GM23248 (cell line): Measurements from ENCODE around the gene SYPL1. TPM values are rescaled to one million over a fixed set of nuclear protein-coding genes. Genes with fewer than 3 reads are reported as not detected.

ENCODE experiments used
- DNase-seq: peaks from one replicate; pipeline ENCODE4 v3.0.0-alpha.2; 2015
- H2AFZ ChIP-seq: fragments of 200-600 bp; sonication (generic); 2 replicates; pipeline ENCODE4 v1.6.1; 2016; ENCODE audit warnings: antibody characterized with exemption
- H3F3A ChIP-seq: fragments of 200-600 bp; sonication (generic); 2 replicates; pipeline ENCODE4 v1.6.1; 2016; ENCODE audit warnings: mild to moderate bottlenecking, antibody characterized with exemption, mixed run types; ENCODE audit not compliant: insufficient read depth
- H3K27ac ChIP-seq: fragments of 200-600 bp; sonication (generic); 2 replicates; pipeline ENCODE4 v1.5.1; 2016; ENCODE audit warnings: mild to moderate bottlenecking
- H3K27me3 ChIP-seq: fragments of 200-600 bp; sonication (generic); replicated peaks from 2 replicates; pipeline ENCODE4 v1.6.1; 2016; ENCODE audit warnings: mild to moderate bottlenecking; ENCODE audit not compliant: insufficient read depth
- H3K36me3 ChIP-seq: fragments of 200-600 bp; sonication (generic); 2 replicates; pipeline ENCODE4 v1.6.1; 2016; ENCODE audit warnings: low read depth, mild to moderate bottlenecking
- H3K4me1 ChIP-seq: fragments of 200-600 bp; sonication (generic); 2 replicates; pipeline ENCODE4 v1.6.1; 2016; ENCODE audit warnings: mild to moderate bottlenecking; ENCODE audit not compliant: insufficient read depth
- H3K4me2 ChIP-seq: fragments of 200-600 bp; sonication (generic); one replicate; pipeline ENCODE4 v1.6.1; 2016; ENCODE audit warnings: mild to moderate bottlenecking; ENCODE audit not compliant: unreplicated experiment
- H3K4me3 ChIP-seq: fragments of 200-600 bp; sonication (generic); 2 replicates; pipeline ENCODE4 v1.5.1; 2016; ENCODE audit warnings: mild to moderate bottlenecking
- H3K79me2 ChIP-seq: fragments of 200-600 bp; sonication (generic); 2 replicates; pipeline ENCODE4 v1.6.1; 2016; ENCODE audit warnings: mild to moderate bottlenecking; ENCODE audit not compliant: insufficient read depth
- H3K9ac ChIP-seq: fragments of 200-600 bp; sonication (generic); 2 replicates; pipeline ENCODE4 v1.6.1; 2016; ENCODE audit warnings: mild to moderate bottlenecking
- H3K9me2 ChIP-seq: fragments of 200-600 bp; sonication (generic); 2 replicates; pipeline ENCODE4 v1.6.1; 2016; ENCODE audit warnings: mixed run types, mild to moderate bottlenecking, moderate library complexity; ENCODE audit not compliant: insufficient read depth
- H3K9me3 ChIP-seq: fragments of 200-600 bp; sonication (generic); one replicate; pipeline ENCODE4 v1.6.1; 2017; ENCODE audit warnings: low read depth
- H4K20me1 ChIP-seq: fragments of 200-600 bp; sonication (generic); 2 replicates; pipeline ENCODE4 v1.6.0; 2016; ENCODE audit not compliant: insufficient read depth
- EZH2 ChIP-seq: fragments of 200-600 bp; sonication (generic); IDR thresholded peaks from 2 replicates; pipeline ENCODE4 v1.6.1; 2018; ENCODE audit warnings: antibody characterized with exemption, mild to moderate bottlenecking; ENCODE audit not compliant: insufficient read depth, poor library complexity, severe bottlenecking
- EZH2phosphoT487 ChIP-seq: fragments of 200-600 bp; sonication (generic); IDR thresholded peaks from 2 replicates; pipeline ENCODE4 v1.6.1; 2018; ENCODE audit warnings: antibody characterized with exemption, moderate library complexity, mild to moderate bottlenecking, low read depth; ENCODE audit not compliant: insufficient read depth
- WGBS, 2 experiments: methylation state at CpG; one replicate each; pipeline ENCODE4 v1.1.6; 2015 to 2017; ENCODE audit warnings: low lambda C conversion rate in 2 of 2, low coverage in 1 of 2; ENCODE audit errors: missing lambda C conversion rate in 2 of 2; 5-methylcytosine and 5-hydroxymethylcytosine counted together
- in situ Hi-C: fragments of 300-500 bp; cut with MboI; formaldehyde crosslinking; loops from 2 replicates; pipeline ENCODE4 v1.15.0; 2020
- polyA plus RNA-seq: library from polyadenylated mRNA; unstranded; fragments of >200 nt; fragmentation: Nextera tagmentation; extraction: Ambion mirVana; gene quantifications from 2 replicates; pipeline ENCODE4 v1.2.1, GENCODE V29; 2016
- total RNA-seq: library from RNA; depleted of rRNA; stranded (reverse); fragments of >200 nt; shearing (Covaris generic); gene quantifications from 2 replicates; pipeline ENCODE4 v1.2.3, GENCODE V29; 2014

Gene SYPL1
- total and polyA plus RNA-seq, 2 experiments from 2014 or later = 49.0 to 105 TPM

- H3K9ac ChIP-seq = peak overlapping the region; percentile 33; the same call in 1 of the 2 replicates
- peak overlapping the region; percentile 65 for H3K27ac ChIP-seq
Measured at GRCh38 chr7:106068538-106068961, 43.6 kb downstream of the SYPL1 start.

GRCh38 chr7:106067678-106068077, 44.4 kb downstream of the SYPL1 start:
- Histone ChIP-seq H3K9me3 (no peaks in the 10 kb centered on the region), H3K27me3 (no peaks in the 10 kb centered on the region), H3K4me1 (peaks cover 30% of the 10 kb centered on the region), H3F3A (peaks cover 12% of the 10 kb centered on the region), H4K20me1 (no peaks in the 10 kb centered on the region), H3K36me3 (no peaks in the 10 kb centered on the region), H3K9ac (no peak overlapping the region), H3K79me2 (no peaks in the 10 kb centered on the region), H3K27ac (no peak overlapping the region), H2AFZ (no peak overlapping the region), H3K4me3 (no peak overlapping the region), H3K4me2 (no peak overlapping the region), H3K9me2 (no peaks in the 10 kb centered on the region)
- TF ChIP-seq EZH2phosphoT487 (no peak), EZH2 (no peak)
- in situ Hi-C loops = no loop called here
- 88 to 96% methylated on average over 3 of the region's 3 CpGs for WGBS, 2 experiments
- no peak for DNase-seq

More at GRCh38 chr7:106068538-106068961, 43.6 kb downstream of the SYPL1 start:
- in situ Hi-C loops = no loop called here
- no peaks in the 10 kb centered on the region for H4K20me1 ChIP-seq
- no peak overlapping the region for H3K4me3 ChIP-seq
- H3K9me3 ChIP-seq = no peaks in the 10 kb centered on the region
- H3K4me2 ChIP-seq = peak overlapping the region; percentile 53
- H2AFZ ChIP-seq = peak overlapping the region; percentile 24
- TF ChIP-seq EZH2 (no peak), EZH2phosphoT487 (no peak)
- H3F3A ChIP-seq = peaks cover 12% of the 10 kb centered on the region
- no peaks in the 10 kb centered on the region for H3K79me2 ChIP-seq
- H3K36me3 ChIP-seq = no peaks in the 10 kb centered on the region
- H3K9me2 ChIP-seq = no peaks in the 10 kb centered on the region
- H3K4me1 ChIP-seq = peaks cover 30% of the 10 kb centered on the region
- peak; percentile 67 for DNase-seq
- H3K27me3 ChIP-seq = no peaks in the 10 kb centered on the region
- WGBS, 2 experiments = 26 to 27% methylated on average over 4 of the region's 4 CpGs

- peak overlapping the region; percentile 56 for H3K9ac ChIP-seq
- H3K4me1 ChIP-seq = peaks cover 30% of the 10 kb centered on the region
- in situ Hi-C loops = no loop called here
- H3K36me3 ChIP-seq = no peaks in the 10 kb centered on the region
- H3K9me3 ChIP-seq = no peaks in the 10 kb centered on the region
- peak overlapping the region; percentile 83 for H2AFZ ChIP-seq
- peak overlapping the region; percentile 98 for H3K4me2 ChIP-seq
- no peaks in the 10 kb centered on the region for H3K79me2 ChIP-seq
- no peaks in the 10 kb centered on the region for H3K27me3 ChIP-seq
- no peaks in the 10 kb centered on the region for H4K20me1 ChIP-seq
- H3K4me3 ChIP-seq = peak overlapping the region; percentile 71
- H3F3A ChIP-seq = peaks cover 12% of the 10 kb centered on the region
- H3K9me2 ChIP-seq = no peaks in the 10 kb centered on the region
- DNase-seq = peak; percentile 72
- 21 to 26% methylated on average over 25 to 26 of the region's 26 CpGs for WGBS, 2 experiments
- peak overlapping the region; percentile 77 for H3K27ac ChIP-seq
- TF ChIP-seq EZH2phosphoT487 = no peak
- TF ChIP-seq EZH2 = no peak
Measured at GRCh38 chr7:106065575-106066500, 46.3 kb downstream of the SYPL1 start.

DNA sequence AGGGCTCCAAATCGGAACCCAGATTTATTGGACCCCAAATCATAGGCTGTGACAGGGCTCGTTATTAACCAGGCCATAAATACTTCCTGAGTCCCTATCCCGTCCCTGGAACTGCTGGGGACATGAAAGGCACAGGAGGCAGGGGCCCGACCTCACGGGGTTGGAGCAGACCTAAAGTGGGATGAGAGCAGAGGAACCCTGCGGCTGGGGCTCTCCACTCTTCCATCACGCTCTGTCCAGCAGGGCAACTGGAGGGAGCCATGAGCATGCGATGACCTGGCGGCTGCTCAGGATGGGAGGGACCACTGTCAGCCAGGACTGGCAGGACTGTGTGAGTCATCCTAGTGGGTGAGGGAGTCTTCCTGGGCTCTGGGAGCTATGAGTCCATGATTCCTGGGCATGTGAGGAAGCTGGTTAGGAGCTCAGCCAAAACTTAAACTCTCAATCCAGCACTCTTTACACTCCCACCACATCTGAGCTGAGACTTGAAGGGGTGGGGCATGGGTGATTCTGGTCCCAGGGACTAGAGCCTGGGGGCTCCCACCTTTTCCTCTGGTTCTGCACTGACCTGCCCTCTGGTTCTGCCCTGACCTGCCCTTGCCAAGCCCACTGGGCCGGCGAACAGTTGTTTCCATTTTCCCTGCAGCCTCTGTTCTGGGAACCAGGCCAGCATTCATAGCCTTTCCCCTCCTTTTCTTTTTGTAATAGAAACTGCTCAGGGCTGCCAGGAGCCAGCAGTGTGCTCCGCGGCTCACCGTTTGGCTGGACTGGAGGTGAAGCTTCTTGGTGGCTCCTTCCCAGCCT, 47.1 kb downstream of the SYPL1 start:
- Histone ChIP-seq H3K4me2 (peak overlapping the region; percentile 98), H2AFZ (peak overlapping the region; percentile 83), H3K27ac (peak overlapping the region; percentile 77), H3K9ac (peak overlapping the region; percentile 56), H4K20me1 (no peaks in the 10 kb centered on the region), H3K79me2 (no peaks in the 10 kb centered on the region), H3K36me3 (no peaks in the 10 kb centered on the region), H3K27me3 (no peaks in the 10 kb centered on the region), H3F3A (peaks cover 12% of the 10 kb centered on the region), H3K9me2 (no peaks in the 10 kb centered on the region), H3K4me3 (peak overlapping the region; percentile 71), H3K4me1 (peaks cover 30% of the 10 kb centered on the region), H3K9me3 (no peaks in the 10 kb centered on the region)
- TF ChIP-seq EZH2phosphoT487 (no peak), EZH2 (no peak)
- in situ Hi-C loops = no loop called here
- peak; percentile 99 for DNase-seq
- 8 to 15% methylated on average over 14 of the region's 14 CpGs for WGBS, 2 experiments
